ENCODE data around the gene CD2AP.
"Not testable (repeated sequence)": the region's sequence is repeated elsewhere in the genome, so short reads cannot be mapped to it uniquely, and the experiment has no call there.

Gene CD2AP

GRCh38 chr6:47464052-47464451 lies 13.5 kb upstream of the CD2AP start:
- no peak for DNase-seq

DNA sequence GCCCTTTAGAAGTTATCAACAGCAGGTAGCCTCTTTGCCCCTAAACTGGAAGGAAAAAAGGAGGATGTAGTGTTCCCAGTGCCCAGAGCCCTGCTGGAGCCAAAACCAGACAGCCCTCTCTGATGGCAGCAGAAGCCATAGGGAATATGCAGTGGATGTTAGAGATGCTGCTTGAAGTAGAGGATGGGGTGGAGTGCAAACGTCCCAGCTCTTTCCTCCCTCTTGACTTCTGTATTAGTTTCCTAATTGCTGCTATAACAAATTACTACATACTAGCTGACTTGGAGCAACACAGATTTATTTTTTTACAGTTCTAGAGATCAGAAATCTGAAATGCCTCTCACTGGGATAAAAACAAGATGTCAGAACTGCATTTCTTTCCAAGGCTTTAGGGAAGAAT lies 12.5 kb upstream of the CD2AP start:
- no peak for DNase-seq

DNA sequence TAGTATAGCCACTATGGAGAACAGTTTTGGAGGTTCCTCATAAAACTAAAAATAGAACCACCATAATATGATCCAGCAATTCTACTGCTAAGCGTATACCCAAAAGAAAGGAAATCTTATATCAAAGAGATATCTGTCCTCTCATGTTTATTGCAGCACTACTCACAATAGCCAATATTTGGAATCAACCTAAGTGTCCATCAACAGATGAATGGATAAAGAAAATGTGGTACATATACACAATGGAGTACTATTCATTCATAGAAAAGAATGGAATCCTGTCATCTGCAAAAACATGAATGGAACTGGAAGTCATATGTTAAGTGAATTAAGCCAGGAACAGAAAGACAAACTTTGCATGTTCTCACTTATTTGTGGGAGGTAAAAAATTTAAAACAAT lies 5.7 kb upstream of the CD2AP start:
- DNase-seq = no peak

DNA sequence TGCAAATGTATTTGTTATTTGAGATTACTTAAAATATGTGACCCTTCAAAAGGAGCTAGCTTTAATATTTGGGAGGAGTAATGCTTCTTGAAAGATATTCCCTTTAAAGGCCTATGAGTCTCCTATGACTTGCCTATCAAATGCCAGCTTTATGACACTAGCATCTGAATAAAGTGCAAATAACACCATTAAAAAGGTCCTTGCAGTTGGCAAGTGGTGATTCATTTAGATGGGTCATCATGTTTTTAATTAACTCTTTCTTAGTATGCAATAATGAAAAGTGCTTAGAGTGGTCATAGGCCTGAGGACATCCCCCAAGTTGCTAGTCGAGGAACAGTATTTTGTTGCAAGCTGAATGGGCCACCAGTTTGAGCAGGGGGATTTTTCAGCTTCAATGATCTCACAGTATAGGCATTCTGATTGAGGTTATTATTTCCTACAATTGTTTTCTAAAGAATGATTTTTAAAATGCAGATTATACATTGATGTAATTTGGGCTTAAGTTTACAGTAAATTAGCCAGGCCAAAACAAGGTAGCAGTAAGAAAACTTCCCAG lies 3.7 kb upstream of the CD2AP start:
- DNase-seq = no peak

- DNase-seq = no peak
Measured at GRCh38 chr6:47475319-47475816, 2.2 kb upstream of the CD2AP start.

GRCh38 chr6:47476781-47477496 lies 650 bp upstream of the CD2AP start:
- no peak for DNase-seq

GRCh38 chr6:47478233-47479139 lies 897 bp downstream of the CD2AP start:
- DNase-seq = peak; percentile 20

- DNase-seq = peak; percentile 7
Measured at GRCh38 chr6:47479140-47479508, 1.5 kb downstream of the CD2AP start.

DNA sequence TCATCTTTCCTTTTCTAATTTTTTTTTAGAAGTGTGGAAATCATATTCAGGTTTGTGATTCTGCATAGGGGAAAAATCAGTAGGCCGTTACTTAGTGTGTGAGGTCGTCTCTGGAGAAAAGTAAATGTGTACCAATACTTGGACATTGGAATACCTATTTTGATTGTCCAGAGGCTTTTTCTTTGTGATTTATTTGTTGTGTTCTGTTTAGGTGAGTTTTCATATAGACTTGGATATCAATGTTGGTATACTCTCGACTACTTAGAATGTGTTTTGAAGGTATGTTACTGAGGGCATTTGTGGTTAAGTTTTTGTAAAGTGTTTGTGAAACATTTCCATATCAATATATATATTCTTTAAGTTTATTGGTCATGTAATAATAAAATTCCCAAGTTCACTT lies 2.3 kb downstream of the CD2AP start:
- DNase-seq = no peak

- DNase-seq = not testable (repeated sequence)
Measured at GRCh38 chr6:47481213-47481612, 3.6 kb downstream of the CD2AP start.

DNA sequence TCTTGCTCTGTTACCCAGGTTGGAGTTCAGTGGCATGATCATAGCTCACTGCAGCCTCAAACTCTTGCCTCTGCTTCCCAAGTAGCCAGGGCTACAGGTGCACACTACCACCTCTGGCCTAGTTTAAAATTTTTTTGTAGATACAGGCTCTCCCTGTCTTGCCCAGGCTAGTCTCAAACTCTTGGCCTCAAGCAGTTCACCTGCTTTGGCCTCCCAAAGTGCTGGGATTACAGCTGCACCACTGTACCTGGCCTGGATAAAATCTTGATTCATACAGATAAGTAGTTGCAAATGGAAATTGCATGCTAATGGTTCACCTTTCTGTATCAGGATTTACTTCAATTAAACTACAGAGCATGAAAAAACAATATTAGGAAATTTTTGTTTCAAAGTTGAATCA lies 4.2 kb downstream of the CD2AP start:
- DNase-seq = no peak

DNA sequence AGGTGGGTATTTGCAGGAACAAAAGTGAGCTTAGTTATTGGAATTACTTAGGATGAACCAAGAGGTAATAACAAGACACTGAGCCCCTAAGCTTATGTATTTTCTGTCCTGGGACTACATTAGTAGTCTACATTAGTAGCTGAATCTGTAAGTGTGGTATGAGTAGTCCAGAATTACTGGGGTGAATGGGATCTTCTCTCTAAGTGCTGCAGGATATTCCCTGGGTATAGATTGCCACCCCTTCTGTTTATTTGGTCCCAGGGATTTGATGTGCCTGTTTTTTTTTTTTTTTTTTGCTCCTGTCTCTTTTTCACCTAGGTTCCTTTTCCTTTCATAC lies 5.9 kb downstream of the CD2AP start:
- no peak for DNase-seq

- peak; percentile 75 for DNase-seq
Measured at GRCh38 chr6:47483853-47484546, 6.4 kb downstream of the CD2AP start.

- peak; percentile 97 for DNase-seq
Measured at GRCh38 chr6:47484616-47485015, 7.0 kb downstream of the CD2AP start.

DNA sequence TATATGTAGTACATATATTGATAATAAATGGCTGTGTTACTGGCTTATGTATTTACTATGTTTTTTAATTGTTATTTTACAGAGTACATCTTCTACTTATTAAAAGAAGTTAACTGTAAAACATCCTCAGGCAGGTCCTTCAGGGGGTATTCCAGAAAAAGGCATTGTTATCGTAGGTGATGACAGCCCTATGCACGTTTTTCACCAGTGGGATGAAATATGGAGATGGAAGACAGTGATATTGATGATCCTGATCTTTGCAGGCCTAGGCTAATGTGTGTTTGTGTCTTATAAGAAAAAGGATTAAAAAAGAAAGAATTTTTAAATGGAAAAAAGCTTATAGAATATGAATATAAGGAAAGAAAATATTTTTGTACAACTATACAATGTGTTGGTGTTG lies 7.5 kb downstream of the CD2AP start:
- DNase-seq = no peak

GRCh38 chr6:47485491-47486135 lies 8.0 kb downstream of the CD2AP start:
- DNase-seq = peak; percentile 14

- DNase-seq = no peak
Measured at GRCh38 chr6:47489995-47490394, 12.4 kb downstream of the CD2AP start.

- no peak for DNase-seq
Measured at GRCh38 chr6:47490676-47491075, 13.1 kb downstream of the CD2AP start.

- no peak for DNase-seq
Measured at GRCh38 chr6:47492355-47492754, 14.8 kb downstream of the CD2AP start.

DNA sequence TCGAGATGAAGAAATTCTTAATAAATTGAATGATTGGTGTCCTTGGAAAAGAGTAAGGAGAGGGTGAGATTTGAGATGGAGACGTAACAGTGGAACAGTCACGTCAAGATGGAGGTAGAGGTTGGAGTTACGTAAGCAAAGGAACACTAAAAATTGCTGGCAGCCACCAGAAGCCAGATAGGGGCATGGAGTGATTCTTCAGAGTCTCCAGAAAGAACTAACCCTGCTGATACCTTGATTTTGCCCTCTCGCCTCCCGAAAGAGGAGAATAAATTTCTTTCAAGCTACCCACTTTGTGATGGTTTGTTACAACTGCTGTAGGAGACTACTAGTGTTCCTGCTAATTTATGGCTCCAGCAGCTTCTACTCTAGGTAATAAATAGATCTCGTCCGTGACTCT lies 17.6 kb downstream of the CD2AP start:
- no peak for DNase-seq

- no peak for DNase-seq
Measured at GRCh38 chr6:47495954-47496545, 18.5 kb downstream of the CD2AP start.

GRCh38 chr6:47496935-47497579 lies 19.5 kb downstream of the CD2AP start:
- DNase-seq = no peak

Data from fibroblast of upper back skin (primary cell).